K562 (cell line): ENCODE measurements around the gene CCL19. TPM values are rescaled to one million over a fixed set of nuclear protein-coding genes. Genes with fewer than 3 reads are reported as not detected.

Source experiments
- ATAC-seq: fragments of 200-7000 bp; cut with Tn5 transposase; 3 replicates; pipeline ENCODE4 v1.9.1; 2020; ENCODE audit warnings: moderate library complexity
- BruUV-seq: library from RNA; stranded (reverse); fragments of 400-500 nt; replicated peaks from 2 replicates; lab custom pipeline; 2021; lab: Mats Ljungman, UMichigan
- CTCF ChIA-PET: fragments of 300-600 bp; formaldehyde crosslinking; extraction: SDS; loops from one replicate; lab custom pipeline; 2021; ENCODE audit warnings: low intra/inter-chr PET ratio; lab: Yijun Ruan, JAX
- POLR2A ChIA-PET: fragments of 300-600, 350-650 bp; sonication (Branson Sonifier 250); formaldehyde crosslinking; extraction: SDS; loops from one replicate; lab custom pipeline; 2021; ENCODE audit warnings: antibody characterized with exemption, inconsistent platforms; lab: Yijun Ruan, JAX
- DNase-seq, 4 experiments: peaks; one replicate each; pipeline versions ENCODE4 v3.0.0 to v3.0.0-alpha.2; 2011 to 2018; ENCODE audit warnings: low spot score in 3 of 4, mixed read lengths in 3 of 4; ENCODE audit errors: extremely low read depth in 1 of 4
- FAIRE-seq: peaks from 2 replicates; lab custom pipeline; 2011; peaks lifted over from hg19 to GRCh38; lab: Jason Lieb, UNC
- H2AFZ ChIP-seq: 2 replicates; pipeline ENCODE4 v1.6.0; 2011; ENCODE audit warnings: low read depth, low read length, control low read depth, inconsistent platforms
- H3K27ac ChIP-seq: fragments of 200-600 bp; 3 replicates; pipeline ENCODE4 v1.8.0; 2011; ENCODE audit warnings: low read depth, mild to moderate bottlenecking, control low read depth, inconsistent platforms, low read length, moderate library complexity, mixed read lengths; ENCODE audit errors: extremely low read depth
- H3K27me3 ChIP-seq, 2 experiments: fragments of 300-600 bp in 1 of 2; 2 replicates in 1 of 2; 3 replicates in 1 of 2; pipeline versions ENCODE4 v1.6.0 to v1.8.0; 2011; ENCODE audit warnings: inconsistent platforms in 2 of 2, low read length in 2 of 2, mild to moderate bottlenecking in 1 of 2, mixed read lengths in 1 of 2, moderate library complexity in 1 of 2; ENCODE audit not compliant: control insufficient read depth in 2 of 2, insufficient read depth in 2 of 2
- H3K36me3 ChIP-seq: fragments of 300-600 bp; 3 replicates; pipeline ENCODE4 v1.8.0; 2011; ENCODE audit warnings: mild to moderate bottlenecking, low read length, inconsistent platforms; ENCODE audit not compliant: control insufficient read depth, insufficient read depth
- H3K4me1 ChIP-seq, 2 experiments: fragments of 200-600 bp in 1 of 2; replicated peaks in 1 of 2; 2 replicates in 1 of 2; 3 replicates in 1 of 2; pipeline versions ENCODE4 v1.5.1 to v1.8.0; 2011; ENCODE audit warnings: inconsistent platforms in 2 of 2, low read length in 2 of 2, mild to moderate bottlenecking in 1 of 2, mixed read lengths in 1 of 2, moderate library complexity in 1 of 2; ENCODE audit not compliant: control insufficient read depth in 2 of 2, insufficient read depth in 2 of 2
- H3K4me2 ChIP-seq: 2 replicates; pipeline ENCODE4 v1.6.1; 2011; ENCODE audit warnings: low read length, control low read depth, inconsistent platforms, mixed read lengths; ENCODE audit not compliant: insufficient read depth
- H3K4me3 ChIP-seq: fragments of 200-600 bp; sonication (generic), shearing (Covaris generic); 2 replicates; pipeline ENCODE4 v1.5.1; 2016; ENCODE audit warnings: control low read depth, inconsistent platforms
- H3K79me2 ChIP-seq: fragments of 200-600 bp; 3 replicates; pipeline ENCODE4 v1.8.0; 2011; ENCODE audit warnings: low read length, inconsistent platforms; ENCODE audit not compliant: control insufficient read depth, insufficient read depth
- H3K9ac ChIP-seq, 2 experiments: 2 replicates each; pipeline versions ENCODE4 v1.6.0 to v1.6.1; 2011; ENCODE audit warnings: low read depth in 2 of 2, low read length in 2 of 2, control low read depth in 1 of 2, inconsistent platforms in 1 of 2, mild to moderate bottlenecking in 1 of 2, mixed read lengths in 1 of 2; ENCODE audit not compliant: insufficient read depth in 1 of 2
- H3K9me1 ChIP-seq: one replicate; pipeline ENCODE4 v1.6.0; 2011; ENCODE audit warnings: inconsistent platforms, mild to moderate bottlenecking, low read length, moderate library complexity; ENCODE audit not compliant: control insufficient read depth, insufficient read depth
- H3K9me3 ChIP-seq: replicated peaks from 2 replicates; pipeline ENCODE4 v1.5.1; 2011; ENCODE audit warnings: low read depth, low read length, inconsistent platforms; ENCODE audit not compliant: control insufficient read depth, insufficient read depth
- H4K20me1 ChIP-seq: replicated peaks from 2 replicates; pipeline ENCODE4 v1.6.1; 2011; ENCODE audit warnings: low read length, inconsistent platforms, mixed read lengths; ENCODE audit not compliant: control insufficient read depth, insufficient read depth
- PCBP1 ChIP-seq: fragments of 200-400 bp; formaldehyde crosslinking; IDR thresholded peaks from 2 replicates; pipeline ENCODE4 v1.6.1; 2018; ENCODE audit warnings: mild to moderate bottlenecking, low read depth, low read length; ENCODE audit not compliant: poor library complexity, severe bottlenecking
- RUNX1 ChIP-seq: sonication (generic); IDR thresholded peaks from 2 replicates; pipeline ENCODE4 v1.6.1; 2016; ENCODE audit warnings: antibody characterized with exemption, low read depth
- TAF1 ChIP-seq: IDR thresholded peaks from 2 replicates; pipeline ENCODE4 v1.6.1; 2011; ENCODE audit warnings: mild to moderate bottlenecking, low read length, moderate library complexity; ENCODE audit not compliant: insufficient read depth, control insufficient read depth, severe bottlenecking; ENCODE audit errors: extremely low read depth
- WGBS: fragments of 100-300 bp; shearing (Covaris generic); methylation state at CpG from one replicate; pipeline ENCODE4 v1.1.6; 2016; ENCODE audit warnings: low coverage, mixed read lengths; ENCODE audit not compliant: insufficient coverage; ENCODE audit errors: missing lambda C conversion rate; 5-methylcytosine and 5-hydroxymethylcytosine counted together
- in situ Hi-C: fragments of 300-500 bp; cut with MboI; formaldehyde crosslinking; loops from 4 replicates; pipeline ENCODE4 v1.15.0; 2018; ENCODE audit warnings: inconsistent platforms, mixed read lengths
- intact Hi-C: fragments of 100-400 bp; cut with micrococcal nuclease; formaldehyde crosslinking; loops from 2 replicates; pipeline ENCODE4 v1.14.2; 2022
- polyA plus RNA-seq, 8 experiments: library from polyadenylated mRNA; depleted of rRNA in 4 of 8; stranded (reverse) in 5 of 8; unstranded in 3 of 8; fragments of >200 nt; fragmentation: Nextera tagmentation in 2 of 8; fragmentation: Illumina TruSeq in 1 of 8; extraction: Ambion mirVana in 2 of 8; extraction: Trizol in 1 of 8; gene quantifications; 2 replicates each; pipeline versions ENCODE4 v1.2.1 to v1.2.3, GENCODE V29; 2011 to 2014; ENCODE audit warnings: inconsistent platforms in 1 of 8, missing spikeins in 1 of 8
- total RNA-seq, 7 experiments: library from RNA; depleted of rRNA in 6 of 7; stranded (reverse); fragments of >200 nt in 6 of 7; fragmentation: Illumina TruSeq in 2 of 7; extraction: Trizol in 2 of 7; gene quantifications; 2 replicates each; pipeline versions ENCODE4 v1.2.1 to v1.2.3, GENCODE V29; 2011 to 2021; ENCODE audit warnings: low replicate concordance in 1 of 7
- TF ChIP-seq, protein P1 (sequence below): fragments of 450-650 bp; IDR thresholded peaks from 2 replicates; pipeline ENCODE4 v1.6.1; 2018; ENCODE audit not compliant: partially characterized antibody
- TF ChIP-seq, protein P2 (sequence below): fragments of 450-650 bp; IDR thresholded peaks from 2 replicates; pipeline ENCODE4 v1.6.1; 2017; ENCODE audit warnings: antibody characterized with exemption

The CCL19 gene
- total and polyA plus RNA-seq, 9 of the 15 experiments (the other 6 are each of a cell fraction or from before 2014, with no cell fraction given), result not detected

DNA sequence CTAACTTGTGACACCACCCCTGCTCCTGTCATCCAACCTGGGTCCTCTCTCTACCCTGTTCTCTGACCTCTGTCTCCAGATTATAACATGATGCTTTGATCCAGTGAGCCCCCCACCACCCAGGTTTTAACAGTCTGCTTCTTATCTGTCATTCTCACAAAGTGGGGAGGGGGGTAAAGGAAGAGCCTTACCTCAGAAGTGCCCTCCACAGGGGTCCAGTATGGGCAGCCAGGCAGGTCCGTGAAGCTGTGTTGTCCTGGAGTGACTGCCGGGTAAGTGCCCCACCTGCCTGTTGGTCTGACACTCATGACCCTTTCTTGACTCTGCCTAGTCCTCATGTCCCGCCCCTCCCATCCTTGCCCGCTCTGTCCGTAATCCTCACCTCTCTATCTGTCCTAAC, 35.7 kb downstream of the CCL19 start:
- H3K9me1 ChIP-seq, result no peaks in the 10 kb centered on the region
- WGBS, result 74% methylated on average over 4 of the region's 5 CpGs
- POLR2A ChIA-PET, result no interaction called here
- FAIRE-seq, result no peak
- H3K27ac ChIP-seq, result no peak overlapping the region
- no peak overlapping the region for H3K9ac ChIP-seq
- intact Hi-C loops, result no loop called here
- BruUV-seq, result no TSS peak
- H3K27me3 ChIP-seq, result no peaks in the 10 kb centered on the region
- TF ChIP-seq PCBP1, result no peak
- TF ChIP-seq, protein P1, sequence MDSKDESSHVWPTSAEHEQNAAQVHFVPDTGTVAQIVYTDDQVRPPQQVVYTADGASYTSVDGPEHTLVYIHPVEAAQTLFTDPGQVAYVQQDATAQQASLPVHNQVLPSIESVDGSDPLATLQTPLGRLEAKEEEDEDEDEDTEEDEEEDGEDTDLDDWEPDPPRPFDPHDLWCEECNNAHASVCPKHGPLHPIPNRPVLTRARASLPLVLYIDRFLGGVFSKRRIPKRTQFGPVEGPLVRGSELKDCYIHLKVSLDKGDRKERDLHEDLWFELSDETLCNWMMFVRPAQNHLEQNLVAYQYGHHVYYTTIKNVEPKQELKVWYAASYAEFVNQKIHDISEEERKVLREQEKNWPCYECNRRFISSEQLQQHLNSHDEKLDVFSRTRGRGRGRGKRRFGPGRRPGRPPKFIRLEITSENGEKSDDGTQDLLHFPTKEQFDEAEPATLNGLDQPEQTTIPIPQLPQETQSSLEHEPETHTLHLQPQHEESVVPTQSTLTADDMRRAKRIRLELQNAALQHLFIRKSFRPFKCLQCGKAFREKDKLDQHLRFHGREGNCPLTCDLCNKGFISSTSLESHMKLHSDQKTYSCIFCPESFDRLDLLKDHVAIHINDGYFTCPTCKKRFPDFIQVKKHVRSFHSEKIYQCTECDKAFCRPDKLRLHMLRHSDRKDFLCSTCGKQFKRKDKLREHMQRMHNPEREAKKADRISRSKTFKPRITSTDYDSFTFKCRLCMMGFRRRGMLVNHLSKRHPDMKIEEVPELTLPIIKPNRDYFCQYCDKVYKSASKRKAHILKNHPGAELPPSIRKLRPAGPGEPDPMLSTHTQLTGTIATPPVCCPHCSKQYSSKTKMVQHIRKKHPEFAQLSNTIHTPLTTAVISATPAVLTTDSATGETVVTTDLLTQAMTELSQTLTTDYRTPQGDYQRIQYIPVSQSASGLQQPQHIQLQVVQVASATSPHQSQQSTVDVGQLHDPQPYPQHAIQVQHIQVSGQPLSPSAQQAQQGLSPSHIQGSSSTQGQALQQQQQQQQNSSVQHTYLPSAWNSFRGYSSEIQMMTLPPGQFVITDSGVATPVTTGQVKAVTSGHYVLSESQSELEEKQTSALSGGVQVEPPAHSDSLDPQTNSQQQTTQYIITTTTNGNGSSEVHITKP, result no peak
- no peak for TF ChIP-seq TAF1
- TF ChIP-seq RUNX1, result no peak
- TF ChIP-seq, protein P2, sequence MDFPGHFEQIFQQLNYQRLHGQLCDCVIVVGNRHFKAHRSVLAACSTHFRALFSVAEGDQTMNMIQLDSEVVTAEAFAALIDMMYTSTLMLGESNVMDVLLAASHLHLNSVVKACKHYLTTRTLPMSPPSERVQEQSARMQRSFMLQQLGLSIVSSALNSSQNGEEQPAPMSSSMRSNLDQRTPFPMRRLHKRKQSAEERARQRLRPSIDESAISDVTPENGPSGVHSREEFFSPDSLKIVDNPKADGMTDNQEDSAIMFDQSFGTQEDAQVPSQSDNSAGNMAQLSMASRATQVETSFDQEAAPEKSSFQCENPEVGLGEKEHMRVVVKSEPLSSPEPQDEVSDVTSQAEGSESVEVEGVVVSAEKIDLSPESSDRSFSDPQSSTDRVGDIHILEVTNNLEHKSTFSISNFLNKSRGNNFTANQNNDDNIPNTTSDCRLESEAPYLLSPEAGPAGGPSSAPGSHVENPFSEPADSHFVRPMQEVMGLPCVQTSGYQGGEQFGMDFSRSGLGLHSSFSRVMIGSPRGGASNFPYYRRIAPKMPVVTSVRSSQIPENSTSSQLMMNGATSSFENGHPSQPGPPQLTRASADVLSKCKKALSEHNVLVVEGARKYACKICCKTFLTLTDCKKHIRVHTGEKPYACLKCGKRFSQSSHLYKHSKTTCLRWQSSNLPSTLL, result no peak
- TF ChIP-seq, all 486 proteins: peak for 0
- Histone ChIP-seq H3K9me3 (no peaks in the 10 kb centered on the region), H3K4me3 (no peak overlapping the region), H2AFZ (no peak overlapping the region), H3K36me3 (peaks cover 4% of the 10 kb centered on the region; the same call in 1 of the 3 replicates), H3K4me1 (peaks cover 28 to 45% of the 10 kb centered on the region in 2 experiments), H3K79me2 (no peaks in the 10 kb centered on the region), H3K4me2 (no peak overlapping the region), H4K20me1 (no peaks in the 10 kb centered on the region)
- no peak for ATAC-seq
- in situ Hi-C loops, result no loop called here
- CTCF ChIA-PET, result no interaction called here
- DNase-seq, result no peak
